Measurements from ENCODE around the gene B3GAT3. TPM values are rescaled to one million over a fixed set of nuclear protein-coding genes. Genes with fewer than 3 reads are reported as not detected.
A peak's percentile ranks its signal among the peaks of the same experiment; 100 is the strongest.

Gene B3GAT3
- total RNA-seq (10 to 100 TPM; 79.8 to 83.8 TPM), polyA plus RNA-seq (10 to 100 TPM; 35.6 to 51.3 (median 40.3) TPM), total RNA-seq (34.0 to 64.5 (median 51.4) reads per million in 6 experiments)

DNA sequence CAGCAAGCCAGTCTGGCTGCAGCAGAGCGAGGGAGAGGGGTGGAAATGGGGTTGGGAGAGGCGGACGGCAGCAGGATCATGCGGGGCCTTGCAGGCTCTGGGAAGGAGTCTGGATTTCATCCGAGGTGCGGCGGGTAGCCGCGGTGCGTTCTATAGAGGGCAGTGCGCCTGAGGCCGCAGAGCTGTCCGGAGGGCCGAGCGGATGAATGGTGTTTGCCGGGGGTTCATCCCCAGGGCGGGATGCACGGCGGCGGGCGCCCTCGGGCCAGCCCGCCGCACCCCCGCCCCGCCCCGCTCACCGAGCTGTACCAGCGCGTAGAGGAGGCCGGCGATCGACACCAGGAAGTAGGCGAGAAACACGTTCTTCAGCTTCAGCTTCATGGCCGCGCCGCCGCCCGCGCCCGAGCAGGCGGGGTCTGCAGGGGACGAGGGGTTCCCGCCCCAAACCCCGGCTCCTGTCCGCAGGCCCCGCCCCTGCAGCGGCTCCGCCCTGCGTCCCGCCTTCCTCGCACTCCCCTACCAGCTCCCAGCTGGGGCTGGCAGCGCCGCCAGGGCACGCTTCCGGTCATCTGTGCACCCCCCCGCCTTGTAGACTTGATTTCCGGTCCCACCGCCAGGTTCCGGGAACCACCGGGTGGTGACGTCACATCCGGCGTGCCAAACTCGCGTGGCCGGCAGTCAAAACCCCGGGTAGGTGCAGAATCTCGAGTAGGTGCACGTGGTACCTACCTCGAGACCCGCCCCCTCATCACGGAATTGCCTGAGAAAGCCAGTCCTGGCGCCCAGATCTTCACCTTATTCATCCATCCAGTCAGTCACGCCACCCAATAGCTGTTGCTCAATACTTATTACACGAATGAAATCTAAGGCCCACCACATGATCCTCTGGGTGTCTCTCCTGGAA is at the start of gene B3GAT3:
B3GAT3 (minus strand) TSS at position 420 of the 904 bp plus-strand sequence; CDS start at position 381, 39 bp downstream.
- Mint-ChIP-seq H3K4me1 (peaks cover 13 to 36% (median 32%) of the 10 kb centered on the region in 4 donors), H3K36me3 (peaks cover 6 to 36% (median 6%) of the 10 kb centered on the region in 3 donors), H3K9me3 (no peaks in the 10 kb centered on the region), H3K27ac (peak within 1 kb of the TSS; percentile 92 to 99 (median 98)), H3K27me3 (peaks cover 0 to 2% (median 0%) of the 10 kb centered on the region in 5 donors), H3K4me3 (peak within 1 kb of the TSS; percentile 86 to 97 (median 94))
- ATAC-seq, result peak; percentile 83 to 85
- peak; percentile 87 to 98 (median 95) for DNase-seq
- POLR2A ChIA-PET, result interaction anchor here (0.7 to 5.7 kb wide), 24 partner anchors 10 to 260 kb away, joined by 3 to 81 read pairs (median 12); partner anchors contain the start of genes C11orf98, CSKMT, EEF1G and EML3

- ATAC-seq, result peak; percentile 45 to 48
- DNase-seq, result no peak
- peaks cover 0 to 24% (median 0%) of the 10 kb centered on the region in 3 donors for H3K36me3 Mint-ChIP-seq
- H3K27ac Mint-ChIP-seq, result peak overlapping the region; percentile 92 to 99 (median 96)
- H3K9me3 Mint-ChIP-seq, result no peaks in the 10 kb centered on the region
- H3K27me3 Mint-ChIP-seq, result no peaks in the 10 kb centered on the region
- POLR2A ChIA-PET, result interaction anchor here (0.6 to 14.7 kb wide), 30 partner anchors 8 to 247 kb away, joined by 3 to 541 read pairs (median 6); partner anchors contain the start of genes B3GAT3, BSCL2, EEF1G and EML3
- peak overlapping the region; percentile 96 to 100 (median 98) for H3K4me3 Mint-ChIP-seq
- peaks cover 24 to 67% (median 52%) of the 10 kb centered on the region in 4 donors for H3K4me1 Mint-ChIP-seq
Observed at GRCh38 chr11:62671236-62671607, 49.4 kb upstream of the B3GAT3 start.

DNA sequence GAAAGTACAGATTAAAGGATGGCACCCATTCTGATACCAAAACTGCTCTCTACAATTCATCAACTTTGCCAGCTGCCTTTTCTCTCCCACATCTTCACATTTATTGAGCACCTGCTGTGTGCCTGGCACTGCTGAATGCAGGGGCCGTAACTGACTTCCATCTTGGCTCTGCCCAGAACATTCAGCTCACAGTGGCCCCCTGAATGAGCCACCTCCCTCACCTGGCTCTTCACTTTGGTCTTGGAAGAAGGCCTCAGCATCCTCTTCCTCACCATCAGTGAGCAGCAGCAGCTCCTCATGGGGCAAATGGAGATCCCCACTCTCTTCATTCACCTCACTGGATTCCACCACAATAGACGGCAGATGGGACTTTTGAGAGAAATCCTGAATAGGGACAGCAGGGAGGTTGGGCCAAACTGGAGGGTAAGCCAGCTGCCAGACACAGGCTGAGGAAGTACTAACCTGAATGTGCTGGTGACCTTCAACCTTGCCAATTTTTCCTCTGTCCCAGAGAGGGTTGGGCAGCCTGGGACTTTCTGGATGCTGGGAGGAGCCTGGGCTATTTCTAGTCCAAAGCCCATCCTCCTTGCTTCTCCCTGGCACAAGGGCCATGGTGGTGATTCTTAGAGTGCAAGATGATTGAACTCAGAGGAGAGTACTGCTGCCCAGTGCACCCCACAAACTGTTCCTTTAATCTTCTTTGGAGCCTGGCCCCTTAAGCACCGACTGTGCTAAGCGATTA is 47.8 kb upstream of the B3GAT3 start:
- peaks cover 0 to 16% (median 0%) of the 10 kb centered on the region in 3 donors for H3K36me3 Mint-ChIP-seq
- DNase-seq (no peak), ATAC-seq (no peak)
- H3K27ac Mint-ChIP-seq, result peak overlapping the region in 9 of 10 donors; percentile 44 to 99 (median 86)
- POLR2A ChIA-PET, result interaction anchor here (0.6 to 14.7 kb wide), 10 partner anchors 6 to 212 kb away, joined by 3 to 541 read pairs (median 40); partner anchors contain the start of genes B3GAT3, BSCL2, EML3 and GANAB
- no peaks in the 10 kb centered on the region for H3K9me3 Mint-ChIP-seq
- H3K4me1 Mint-ChIP-seq, result peaks cover 27 to 68% (median 57%) of the 10 kb centered on the region in 4 donors
- no peaks in the 10 kb centered on the region for H3K27me3 Mint-ChIP-seq
- peak overlapping the region in 9 of 10 donors; percentile 3 to 99 (median 28) for H3K4me3 Mint-ChIP-seq

GRCh38 chr11:62667460-62667859 is 45.7 kb upstream of the B3GAT3 start:
- Mint-ChIP-seq H3K27me3 (no peaks in the 10 kb centered on the region), H3K4me3 (peak overlapping the region; percentile 36 to 98 (median 95)), H3K4me1 (peaks cover 31 to 71% (median 56%) of the 10 kb centered on the region in 4 donors), H3K36me3 (peaks cover 5 to 21% (median 7%) of the 10 kb centered on the region in 3 donors), H3K27ac (peak overlapping the region in 9 of 10 donors; percentile 17 to 86 (median 41)), H3K9me3 (no peaks in the 10 kb centered on the region)
- ATAC-seq (no peak), DNase-seq (no peak)
- POLR2A ChIA-PET, result interaction anchor here (0.6 to 14.7 kb wide), 19 partner anchors 8 to 1603 kb away, joined by 3 to 541 read pairs (median 8); partner anchors contain the start of genes B3GAT3, EML3, GANAB and INTS5

DNA sequence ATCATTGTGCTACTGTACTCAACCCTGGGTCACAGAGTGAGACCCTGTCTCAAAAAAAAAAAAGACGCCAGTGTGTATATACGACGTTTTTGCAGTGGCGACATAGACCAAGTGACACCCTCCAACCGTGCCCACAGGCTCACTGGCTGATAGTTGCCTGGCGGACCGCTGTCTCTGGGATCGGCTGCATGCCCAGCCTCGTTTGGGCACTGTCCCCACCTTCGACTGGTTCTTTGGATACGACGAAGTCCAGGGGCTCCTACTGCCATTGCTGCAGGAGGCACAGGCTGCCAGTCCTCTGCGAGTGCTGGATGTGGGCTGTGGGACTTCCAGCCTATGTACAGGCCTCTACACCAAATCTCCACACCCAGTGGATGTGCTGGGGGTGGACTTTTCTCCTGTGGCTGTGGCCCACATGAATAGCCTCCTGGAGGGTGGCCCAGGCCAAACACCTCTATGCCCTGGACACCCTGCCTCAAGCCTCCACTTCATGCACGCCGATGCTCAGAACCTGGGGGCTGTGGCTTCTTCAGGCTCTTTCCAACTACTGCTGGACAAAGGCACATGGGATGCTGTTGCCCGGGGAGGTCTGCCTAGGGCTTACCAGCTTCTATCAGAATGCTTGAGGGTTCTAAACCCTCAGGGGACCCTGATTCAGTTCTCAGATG is 44.6 kb upstream of the B3GAT3 start:
- H3K9me3 Mint-ChIP-seq, result no peaks in the 10 kb centered on the region
- POLR2A ChIA-PET, result interaction anchor here (0.6 to 14.7 kb wide), 30 partner anchors 9 to 1604 kb away, joined by 3 to 541 read pairs (median 16); partner anchors contain the start of genes B3GAT3, BSCL2, EEF1G and EML3
- peaks cover 27 to 62% (median 51%) of the 10 kb centered on the region in 4 donors for H3K4me1 Mint-ChIP-seq
- peak overlapping the region; percentile 94 to 98 (median 95) for H3K4me3 Mint-ChIP-seq
- DNase-seq, result no peak
- H3K36me3 Mint-ChIP-seq, result peaks cover 5 to 28% (median 7%) of the 10 kb centered on the region in 3 donors
- H3K27me3 Mint-ChIP-seq, result no peaks in the 10 kb centered on the region
- ATAC-seq, result no peak
- H3K27ac Mint-ChIP-seq, result peak overlapping the region; percentile 28 to 97 (median 95)

DNA sequence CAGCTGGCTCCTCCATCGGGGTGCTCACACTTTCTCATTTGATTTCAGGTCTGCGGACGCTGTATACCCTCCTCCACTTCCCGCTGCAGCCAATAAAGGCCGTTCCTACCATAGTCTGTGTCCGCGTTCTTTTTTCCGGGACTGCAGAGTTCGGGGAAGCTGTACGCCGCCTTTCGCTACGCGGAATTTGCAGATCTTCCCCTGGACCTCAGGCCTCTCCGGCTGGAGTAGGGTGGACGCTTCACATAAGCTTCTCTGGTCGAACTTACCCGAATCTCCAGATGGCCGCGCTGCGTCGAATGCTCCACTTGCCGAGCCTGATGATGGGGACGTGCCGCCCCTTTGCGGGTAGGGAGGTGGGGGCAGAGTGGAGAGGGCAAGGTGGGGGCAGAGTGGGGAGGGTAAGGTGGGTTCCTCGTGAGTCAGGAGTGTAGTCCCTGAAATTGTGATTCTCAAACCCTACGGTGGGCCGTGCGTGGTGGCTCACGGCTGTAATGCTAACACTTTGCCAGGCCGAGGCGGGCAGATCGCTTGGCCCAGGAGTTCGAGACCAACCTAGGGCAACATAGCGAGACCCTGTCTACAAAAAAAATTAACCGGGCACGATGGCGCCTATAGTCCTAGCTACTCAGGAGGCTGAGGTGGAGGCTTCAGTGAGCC is 43.9 kb upstream of the B3GAT3 start:
- H3K4me3 Mint-ChIP-seq, result peak overlapping the region; percentile 94 to 98 (median 95)
- peak overlapping the region; percentile 86 to 97 (median 96) for H3K27ac Mint-ChIP-seq
- ATAC-seq (peak; percentile 22 to 31), DNase-seq (peak in 9 of 10 donors; percentile 44 to 79 (median 55))
- no peaks in the 10 kb centered on the region for H3K27me3 Mint-ChIP-seq
- H3K9me3 Mint-ChIP-seq, result no peaks in the 10 kb centered on the region
- POLR2A ChIA-PET, result interaction anchor here (0.7 to 14.7 kb wide), 45 partner anchors 9 to 1570 kb away, joined by 3 to 541 read pairs (median 10); partner anchors contain the start of genes B3GAT3, BSCL2, EEF1G and EML3
- H3K36me3 Mint-ChIP-seq, result peaks cover 5 to 33% (median 7%) of the 10 kb centered on the region in 3 donors
- H3K4me1 Mint-ChIP-seq, result peaks cover 22 to 55% (median 45%) of the 10 kb centered on the region in 4 donors

DNA sequence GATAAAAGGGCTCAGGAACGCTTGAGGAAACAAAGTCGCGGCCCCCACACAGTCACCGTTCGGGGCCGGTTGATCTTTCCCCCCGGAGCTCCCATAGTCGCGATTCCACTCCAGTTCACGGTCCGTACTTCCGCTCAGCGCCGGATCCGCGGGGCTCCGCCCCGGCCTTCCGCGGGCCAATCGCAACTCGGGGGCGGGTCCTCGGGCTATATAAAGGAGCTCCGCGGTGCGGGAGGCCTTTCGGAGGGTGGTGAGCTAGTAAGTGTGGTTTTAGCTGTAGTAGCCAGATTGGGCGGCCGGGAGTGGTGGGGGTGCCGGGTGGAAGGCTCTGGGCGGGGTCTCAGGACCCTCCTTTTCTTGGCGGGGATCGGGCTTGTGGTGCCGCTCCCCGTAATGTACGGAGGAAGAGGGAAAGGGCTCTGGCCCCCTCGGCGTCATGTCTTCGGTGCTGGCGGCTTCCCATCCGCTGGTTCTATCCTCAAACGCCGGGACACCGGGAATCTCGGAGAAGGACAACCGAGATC is 43.4 kb upstream of the B3GAT3 start, which contains the start of the genes C11orf98 and CSKMT:
C11orf98 (minus strand) TSS at position 136 of the 524 bp plus-strand sequence; CDS start at position 95, 41 bp downstream.
CSKMT (plus strand) TSS at position 238 of the 524 bp plus-strand sequence. CDS start 568 bp downstream, outside the sequence.
- POLR2A ChIA-PET, result interaction anchor here (0.6 to 14.7 kb wide), 49 partner anchors 10 to 1571 kb away, joined by 3 to 541 read pairs (median 7); partner anchors contain the start of genes B3GAT3, BSCL2, EEF1G and EML3
- peak; percentile 89 to 91 for ATAC-seq
- H3K4me3 Mint-ChIP-seq, result peak within 1 kb of the TSS; percentile 94 to 98 (median 95)
- H3K27ac Mint-ChIP-seq, result peak within 1 kb of the TSS; percentile 86 to 97 (median 96)
- peaks cover 22 to 49% (median 42%) of the 10 kb centered on the region in 4 donors for H3K4me1 Mint-ChIP-seq
- DNase-seq, result peak; percentile 89 to 98 (median 96)
- H3K36me3 Mint-ChIP-seq, result peaks cover 5 to 33% (median 7%) of the 10 kb centered on the region in 3 donors
- H3K27me3 Mint-ChIP-seq, result no peaks in the 10 kb centered on the region
- no peaks in the 10 kb centered on the region for H3K9me3 Mint-ChIP-seq

GRCh38 chr11:62664405-62665074 is 42.8 kb upstream of the B3GAT3 start:
- peaks cover 21 to 44% (median 40%) of the 10 kb centered on the region in 4 donors for H3K4me1 Mint-ChIP-seq
- peak overlapping the region; percentile 94 to 98 (median 95) for H3K4me3 Mint-ChIP-seq
- H3K27me3 Mint-ChIP-seq, result no peaks in the 10 kb centered on the region
- ATAC-seq, result peak; percentile 61 to 71
- peak in 7 of 10 donors; percentile 33 to 79 (median 62) for DNase-seq
- peak overlapping the region; percentile 86 to 97 (median 96) for H3K27ac Mint-ChIP-seq
- H3K36me3 Mint-ChIP-seq, result peaks cover 5 to 33% (median 7%) of the 10 kb centered on the region in 3 donors
- POLR2A ChIA-PET, result interaction anchor here (0.6 to 14.7 kb wide), 44 partner anchors 11 to 1572 kb away, joined by 3 to 541 read pairs (median 10); partner anchors contain the start of genes B3GAT3, BSCL2, EEF1G and EML3
- no peaks in the 10 kb centered on the region for H3K9me3 Mint-ChIP-seq

DNA sequence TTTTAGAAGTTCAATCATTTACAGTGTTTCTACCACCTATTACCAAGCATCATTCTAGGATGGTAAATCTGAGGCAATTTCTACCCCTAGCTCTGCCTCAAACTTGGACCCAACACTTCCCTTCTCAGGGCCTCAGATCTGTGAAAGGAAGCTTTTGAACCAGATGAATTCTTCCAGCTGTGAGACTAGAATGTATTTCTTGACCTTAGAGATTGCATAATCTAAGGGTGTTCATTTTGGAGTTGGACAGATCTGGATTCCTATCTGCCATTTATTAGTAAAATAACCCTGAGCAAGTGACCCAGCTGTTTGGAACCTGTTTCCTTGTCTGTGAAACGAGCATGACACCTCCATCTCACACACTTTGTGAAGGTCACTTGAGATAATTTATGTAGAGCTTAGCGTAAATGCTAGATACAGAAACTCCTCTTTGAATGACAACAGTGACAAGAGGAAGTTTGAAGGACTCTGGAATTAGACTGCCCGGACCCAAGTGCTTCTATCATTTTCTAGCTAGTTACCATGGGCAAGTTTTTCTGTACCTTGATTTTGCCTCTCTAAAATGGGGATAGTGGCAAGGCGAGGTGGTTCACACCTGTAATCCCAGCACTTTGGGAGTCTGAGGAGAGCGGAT is 35.1 kb upstream of the B3GAT3 start:
- Mint-ChIP-seq H3K36me3 (peaks cover 0 to 8% (median 0%) of the 10 kb centered on the region in 3 donors), H3K4me3 (peak overlapping the region in 1 of 10 donors; percentile 34), H3K4me1 (peaks cover 10 to 17% (median 15%) of the 10 kb centered on the region in 4 donors), H3K27ac (peak overlapping the region in 1 of 10 donors; percentile 31), H3K27me3 (no peaks in the 10 kb centered on the region), H3K9me3 (peaks cover 0 to 2% (median 0%) of the 10 kb centered on the region in 9 donors)
- ATAC-seq (no peak), DNase-seq (no peak)
- POLR2A ChIA-PET, result interaction anchor here (1.3 to 19.9 kb wide), 4 partner anchors 9 to 16 kb away, joined by 4 to 541 read pairs (median 24); partner anchors contain the start of genes C11orf98, CSKMT, GANAB and LBHD1

Data from naive thymus-derived CD8-positive, alpha-beta T cell (primary cell).